Skeletal muscle tissue (tissue), 4 donors: ENCODE measurements around the gene CDH26. TPM values are rescaled to one million over a fixed set of nuclear protein-coding genes. Genes with fewer than 3 reads are reported as not detected.

ENCODE experiments used
- H3K27ac ChIP-seq: one replicate; pipeline ENCODE4 v1.7.0; 2013; ENCODE audit warnings: mild to moderate bottlenecking, low read depth, low read length, inconsistent platforms
- H3K27me3 ChIP-seq, 3 donors: one replicate each; pipeline ENCODE4 v1.7.0; 2013; ENCODE audit warnings: low read length in 3 of 3; ENCODE audit not compliant: control insufficient read depth in 3 of 3, insufficient read depth in 3 of 3
- H3K36me3 ChIP-seq, 3 donors: one replicate each; pipeline ENCODE4 v1.7.0; 2013; ENCODE audit warnings: low read length in 3 of 3; ENCODE audit not compliant: control insufficient read depth in 3 of 3, insufficient read depth in 3 of 3
- H3K4me1 ChIP-seq, 3 donors: one replicate each; pipeline ENCODE4 v1.7.0; 2013; ENCODE audit warnings: low read length in 3 of 3, mild to moderate bottlenecking in 3 of 3; ENCODE audit not compliant: control insufficient read depth in 3 of 3, insufficient read depth in 3 of 3
- H3K4me3 ChIP-seq, 3 donors: one replicate each; pipeline ENCODE4 v1.7.0; 2013; ENCODE audit warnings: low read length in 3 of 3
- H3K9ac ChIP-seq, 3 donors: one replicate each; pipeline ENCODE4 v1.7.0; 2013; ENCODE audit warnings: low read length in 3 of 3, mild to moderate bottlenecking in 3 of 3, moderate library complexity in 2 of 3, low read depth in 1 of 3
- H3K9me3 ChIP-seq, 3 donors: one replicate each; pipeline ENCODE4 v1.7.0; 2013; ENCODE audit warnings: low read length in 3 of 3; ENCODE audit not compliant: control insufficient read depth in 3 of 3
- total RNA-seq: library from RNA; depleted of rRNA; stranded (reverse); fragments of >200 nt; gene quantifications from one replicate; pipeline ENCODE4 v1.2.3, GENCODE V29; 2014
- donor health status: Osteomylitis.

The CDH26 gene
- total RNA-seq, 1 donor from 2014 or later, result 0.52 TPM

GRCh38 chr20:60049601-60050000, 91.4 kb downstream of the CDH26 start:
- Histone ChIP-seq H3K27ac (no peak overlapping the region), H3K4me3 (no peak overlapping the region), H3K36me3 (no peaks in the 10 kb centered on the region), H3K9me3 (no peaks in the 10 kb centered on the region), H3K9ac (no peak overlapping the region), H3K27me3 (peaks cover 0 to 7% (median 5%) of the 10 kb centered on the region in 3 donors), H3K4me1 (peaks cover 17 to 35% (median 30%) of the 10 kb centered on the region in 3 donors)

- no peaks in the 10 kb centered on the region for H3K9me3 ChIP-seq
- H3K9ac ChIP-seq, result no peak overlapping the region
- H3K27me3 ChIP-seq, result peaks cover 0 to 7% (median 5%) of the 10 kb centered on the region in 3 donors
- no peak overlapping the region for H3K27ac ChIP-seq
- no peaks in the 10 kb centered on the region for H3K36me3 ChIP-seq
- no peak overlapping the region for H3K4me3 ChIP-seq
- peaks cover 17 to 34% (median 29%) of the 10 kb centered on the region in 3 donors for H3K4me1 ChIP-seq
These were observed 92.1 kb downstream of the CDH26 start for GRCh38 chr20:60050193-60050947.

- Histone ChIP-seq H3K4me1 (peaks cover 8 to 20% (median 18%) of the 10 kb centered on the region in 3 donors), H3K36me3 (no peaks in the 10 kb centered on the region), H3K9ac (peak overlapping the region in 1 of 3 donors; percentile 33), H3K9me3 (no peaks in the 10 kb centered on the region), H3K4me3 (no peak overlapping the region), H3K27ac (no peak overlapping the region), H3K27me3 (peaks cover 0 to 7% (median 5%) of the 10 kb centered on the region in 3 donors)
These were observed 93.7 kb downstream of the CDH26 start for GRCh38 chr20:60051911-60052310.

- no peak overlapping the region for H3K4me3 ChIP-seq
- H3K27ac ChIP-seq, result no peak overlapping the region
- H3K9me3 ChIP-seq, result no peaks in the 10 kb centered on the region
- peaks cover 9 to 21% (median 20%) of the 10 kb centered on the region in 3 donors for H3K4me1 ChIP-seq
- H3K36me3 ChIP-seq, result no peaks in the 10 kb centered on the region
- peaks cover 0 to 7% (median 5%) of the 10 kb centered on the region in 3 donors for H3K27me3 ChIP-seq
- H3K9ac ChIP-seq, result no peak overlapping the region
These were observed 94.1 kb downstream of the CDH26 start for GRCh38 chr20:60052322-60052721.

GRCh38 chr20:60053125-60053817, 95.0 kb downstream of the CDH26 start:
- Histone ChIP-seq H3K27me3 (peaks cover 0 to 7% (median 5%) of the 10 kb centered on the region in 3 donors), H3K9ac (no peak overlapping the region), H3K27ac (no peak overlapping the region), H3K9me3 (no peaks in the 10 kb centered on the region), H3K4me1 (peaks cover 18 to 30% (median 22%) of the 10 kb centered on the region in 3 donors), H3K4me3 (no peak overlapping the region), H3K36me3 (no peaks in the 10 kb centered on the region)

GRCh38 chr20:60053818-60054190, 95.6 kb downstream of the CDH26 start:
- peaks cover 23 to 31% (median 24%) of the 10 kb centered on the region in 3 donors for H3K4me1 ChIP-seq
- H3K9me3 ChIP-seq, result no peaks in the 10 kb centered on the region
- no peak overlapping the region for H3K27ac ChIP-seq
- peaks cover 0 to 7% (median 5%) of the 10 kb centered on the region in 3 donors for H3K27me3 ChIP-seq
- no peak overlapping the region for H3K9ac ChIP-seq
- no peak overlapping the region for H3K4me3 ChIP-seq
- no peaks in the 10 kb centered on the region for H3K36me3 ChIP-seq

GRCh38 chr20:60054716-60055634, 96.8 kb downstream of the CDH26 start:
- H3K4me3 ChIP-seq, result no peak overlapping the region
- H3K36me3 ChIP-seq, result no peaks in the 10 kb centered on the region
- no peaks in the 10 kb centered on the region for H3K9me3 ChIP-seq
- no peak overlapping the region for H3K27ac ChIP-seq
- peaks cover 30 to 39% (median 30%) of the 10 kb centered on the region in 3 donors for H3K4me1 ChIP-seq
- H3K9ac ChIP-seq, result no peak overlapping the region
- peaks cover 0 to 7% (median 5%) of the 10 kb centered on the region in 3 donors for H3K27me3 ChIP-seq

GRCh38 chr20:60055740-60056139, 97.5 kb downstream of the CDH26 start:
- Histone ChIP-seq H3K27me3 (peaks cover 0 to 5% (median 1%) of the 10 kb centered on the region in 3 donors), H3K4me3 (peak overlapping the region in 1 of 3 donors; percentile 14), H3K27ac (no peak overlapping the region)

GRCh38 chr20:60056407-60057122, 98.3 kb downstream of the CDH26 start:
- H3K4me1 ChIP-seq, result peaks cover 44 to 55% (median 45%) of the 10 kb centered on the region in 3 donors
- H3K9me3 ChIP-seq, result no peaks in the 10 kb centered on the region
- peaks cover 0 to 5% (median 0%) of the 10 kb centered on the region in 3 donors for H3K27me3 ChIP-seq
- no peak overlapping the region for H3K4me3 ChIP-seq
- no peak overlapping the region for H3K27ac ChIP-seq
- no peak overlapping the region for H3K9ac ChIP-seq
- H3K36me3 ChIP-seq, result no peaks in the 10 kb centered on the region

More at GRCh38 chr20:60055740-60056139, 97.5 kb downstream of the CDH26 start:
- no peaks in the 10 kb centered on the region for H3K9me3 ChIP-seq
- H3K36me3 ChIP-seq, result no peaks in the 10 kb centered on the region
- no peak overlapping the region for H3K9ac ChIP-seq
- peaks cover 38 to 47% (median 38%) of the 10 kb centered on the region in 3 donors for H3K4me1 ChIP-seq
